GM23338 (cell line): ENCODE measurements around the gene GUCA1A. TPM values are rescaled to one million over a fixed set of nuclear protein-coding genes. Genes with fewer than 3 reads are reported as not detected.

Source experiments
- ATAC-seq: fragments of 200-7000 bp; cut with Tn5 transposase; 3 replicates; pipeline ENCODE4 v1.9.1; 2020
- DNase-seq: peaks from one replicate; pipeline ENCODE4 v3.0.0-alpha.2; 2015; ENCODE audit warnings: low spot score
- H2AFZ ChIP-seq: fragments of 200-600 bp; sonication (generic); 2 replicates; pipeline ENCODE4 v1.8.0; 2016; ENCODE audit warnings: antibody characterized with exemption, mild to moderate bottlenecking, moderate library complexity
- H3F3A ChIP-seq: fragments of 200-600 bp; sonication (generic); replicated peaks from 2 replicates; pipeline ENCODE4 v1.8.0; 2017; ENCODE audit warnings: antibody characterized with exemption, mixed run types, low read depth
- H3K27ac ChIP-seq: fragments of 200-600 bp; sonication (generic); 2 replicates; pipeline ENCODE4 v1.6.1; 2016; ENCODE audit warnings: low read depth
- H3K27me3 ChIP-seq: fragments of 200-600 bp; sonication (generic); 2 replicates; pipeline ENCODE4 v1.8.0; 2016; ENCODE audit warnings: mild to moderate bottlenecking, mixed run types, moderate library complexity; ENCODE audit not compliant: insufficient read depth
- H3K36me3 ChIP-seq: fragments of 200-600 bp; sonication (generic); 2 replicates; pipeline ENCODE4 v1.8.0; 2016; ENCODE audit warnings: mild to moderate bottlenecking; ENCODE audit not compliant: insufficient read depth
- H3K4me1 ChIP-seq: fragments of 200-600 bp; sonication (generic); 2 replicates; pipeline ENCODE4 v1.8.0; 2016; ENCODE audit warnings: mild to moderate bottlenecking, moderate library complexity; ENCODE audit not compliant: insufficient read depth
- H3K4me2 ChIP-seq: fragments of 200-600 bp; sonication (generic); 2 replicates; pipeline ENCODE4 v1.7.1; 2017; ENCODE audit warnings: mixed run types
- H3K4me3 ChIP-seq: fragments of 200-600 bp; sonication (generic); 2 replicates; pipeline ENCODE4 v1.6.1; 2016; ENCODE audit warnings: mixed run types
- H3K79me2 ChIP-seq: fragments of 200-600 bp; sonication (generic); replicated peaks from 2 replicates; pipeline ENCODE4 v1.8.0; 2017; ENCODE audit warnings: mild to moderate bottlenecking; ENCODE audit not compliant: insufficient read depth
- H3K9me2 ChIP-seq: fragments of 200-600 bp; sonication (generic); 2 replicates; pipeline ENCODE4 v1.8.0; 2017; ENCODE audit not compliant: insufficient read depth
- H4K20me1 ChIP-seq: fragments of 200-600 bp; sonication (generic); replicated peaks from 2 replicates; pipeline ENCODE4 v1.8.0; 2017; ENCODE audit warnings: mild to moderate bottlenecking; ENCODE audit not compliant: insufficient read depth
- H3K27ac Mint-ChIP-seq: 2 replicates; pipeline ENCODE4 v1.8.0; 2020; ENCODE audit warnings: inconsistent platforms, mild to moderate bottlenecking, moderate library complexity, mixed read lengths
- H3K27me3 Mint-ChIP-seq: 3 replicates; pipeline ENCODE4 v1.8.0; 2022; ENCODE audit warnings: low read depth, mild to moderate bottlenecking, moderate library complexity, mixed read lengths, inconsistent platforms; ENCODE audit not compliant: insufficient read depth, poor library complexity
- H3K36me3 Mint-ChIP-seq: 3 replicates; pipeline ENCODE4 v1.8.0; 2021; ENCODE audit warnings: low read depth, mild to moderate bottlenecking, inconsistent platforms, moderate library complexity, mixed read lengths
- H3K4me1 Mint-ChIP-seq: 3 replicates; pipeline ENCODE4 v1.8.0; 2020; ENCODE audit warnings: mild to moderate bottlenecking, inconsistent platforms, mixed read lengths
- H3K4me3 Mint-ChIP-seq: 3 replicates; pipeline ENCODE4 v1.8.0; 2021; ENCODE audit warnings: moderate library complexity, mild to moderate bottlenecking, inconsistent platforms, mixed read lengths
- H3K9me3 Mint-ChIP-seq: 3 replicates; pipeline ENCODE4 v1.8.0; 2020; ENCODE audit warnings: moderate library complexity, mild to moderate bottlenecking, inconsistent platforms, mixed read lengths
- CREB1 ChIP-seq: fragments of 250-450 bp; sonication (Bioruptor Pico); IDR thresholded peaks from 2 replicates; pipeline ENCODE4 v1.5.0; 2020; ENCODE audit warnings: low read depth, mild to moderate bottlenecking, moderate library complexity
- CTCF ChIP-seq, 2 experiments: fragments of 200-600 bp in 1 of 2; sonication (generic) in 1 of 2; conservative IDR thresholded peaks; 2 replicates each; pipeline versions ENCODE4 v1.5.1 to v1.6.1; 2016 to 2017; ENCODE audit warnings: antibody characterized with exemption in 2 of 2, low read depth in 2 of 2, mild to moderate bottlenecking in 2 of 2, moderate library complexity in 1 of 2
- ETS1 ChIP-seq: IDR thresholded peaks from 2 replicates; pipeline ENCODE4 v1.6.1; 2016; ENCODE audit warnings: antibody characterized with exemption
- EZH2 ChIP-seq: fragments of 200-600 bp; sonication (generic); IDR thresholded peaks from one replicate; pipeline ENCODE4 v1.8.0; 2017; ENCODE audit warnings: antibody characterized with exemption, mild to moderate bottlenecking, low read depth; ENCODE audit not compliant: unreplicated experiment
- EZH2phosphoT487 ChIP-seq: fragments of 200-600 bp; sonication (generic); IDR thresholded peaks from one replicate; pipeline ENCODE4 v1.8.1; 2018; ENCODE audit warnings: antibody characterized with exemption; ENCODE audit not compliant: unreplicated experiment
- POLR2AphosphoS5 ChIP-seq: IDR thresholded peaks from 2 replicates; pipeline ENCODE4 v1.6.1; 2016; ENCODE audit warnings: antibody characterized with exemption, low read depth
- STAT1 ChIP-seq: IDR thresholded peaks from one replicate; pipeline ENCODE4 v1.6.1; 2016; ENCODE audit warnings: antibody characterized with exemption; ENCODE audit not compliant: unreplicated experiment
- ZNF114 ChIP-seq: fragments of 250-450 bp; sonication (Bioruptor Pico); IDR thresholded peaks from 2 replicates; pipeline ENCODE4 v1.5.0; 2020; ENCODE audit warnings: mild to moderate bottlenecking, moderate library complexity
- polyA plus RNA-seq: library from polyadenylated mRNA; unstranded; fragments of >200 nt; fragmentation: Nextera tagmentation; extraction: Ambion mirVana; gene quantifications from 2 replicates; pipeline ENCODE4 v1.2.1, GENCODE V29; 2016
- total RNA-seq: library from RNA; depleted of rRNA; stranded (reverse); fragments of >200 nt; shearing (Covaris generic); gene quantifications from 2 replicates; pipeline ENCODE4 v1.2.3, GENCODE V29; 2014
- TF ChIP-seq, protein P1 (sequence below): fragments of 250-450 bp; sonication (Bioruptor Pico); IDR thresholded peaks from 2 replicates; pipeline ENCODE4 v1.5.0; 2020; ENCODE audit warnings: mild to moderate bottlenecking, moderate library complexity

The GUCA1A gene
- total and polyA plus RNA-seq, 2 experiments from 2014 or later, result 5.2 to 10.6 TPM

DNA sequence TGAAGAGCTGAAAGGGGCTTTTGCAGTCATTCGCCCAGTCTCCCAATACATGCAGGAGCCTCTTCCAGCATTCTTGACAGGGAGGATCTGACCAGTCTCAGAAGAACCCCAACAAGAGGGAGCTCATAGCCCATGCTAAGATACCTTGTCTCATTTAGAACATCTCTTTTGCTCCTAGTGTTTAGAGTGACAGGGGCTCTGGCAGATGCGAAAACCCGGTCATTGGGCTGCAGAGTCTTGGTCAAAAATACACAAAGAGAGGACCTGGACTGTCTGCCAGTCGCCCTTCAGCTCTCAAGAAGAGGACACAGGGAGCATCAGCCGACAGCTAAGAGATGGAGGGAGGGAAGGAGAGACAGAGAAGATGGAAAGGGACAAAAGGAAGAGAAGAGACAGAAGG lies 20.9 kb downstream of the GUCA1A start:
- Histone ChIP-seq H3K4me1 (peaks cover 6% of the 10 kb centered on the region), H2AFZ (no peak overlapping the region), H4K20me1 (no peaks in the 10 kb centered on the region), H3K27ac (peak overlapping the region; percentile 29; the same call in 1 of the 2 replicates), H3K27me3 (no peaks in the 10 kb centered on the region), H3K9me2 (no peaks in the 10 kb centered on the region; the same call in 1 of the 2 replicates), H3K4me2 (peak overlapping the region; percentile 28; the same call in 1 of the 2 replicates), H3K36me3 (no peaks in the 10 kb centered on the region), H3K79me2 (no peaks in the 10 kb centered on the region), H3K4me3 (no peak overlapping the region), H3F3A (0 out of 2 replicates have a peak, but pooled peaks cover 9% of the 10 kb centered on the region)
- peaks cover 17% of the 10 kb centered on the region for H3K4me1 Mint-ChIP-seq
- no peak overlapping the region for H3K27ac Mint-ChIP-seq
- ATAC-seq (peak; percentile 29; the same call in 2 of the 3 replicates), DNase-seq (no peak)
- no peaks in the 10 kb centered on the region for H3K9me3 Mint-ChIP-seq
- H3K27me3 Mint-ChIP-seq, result peaks cover 8% of the 10 kb centered on the region
- no peaks in the 10 kb centered on the region; the same call in 2 of the 3 replicates for H3K36me3 Mint-ChIP-seq
- TF ChIP-seq STAT1 (no peak), ZNF114 (CRISPR knock-in tag) (no peak), ETS1 (no peak), POLR2AphosphoS5 (no peak), EZH2phosphoT487 (no peak), EZH2 (no peak), CREB1 (CRISPR knock-in tag) (no peak), CTCF (conservative IDR thresholded peaks at IDR 0.05; ENCODE audit: low read depth in 2 of 2) (no peak)
- TF ChIP-seq, protein P1, sequence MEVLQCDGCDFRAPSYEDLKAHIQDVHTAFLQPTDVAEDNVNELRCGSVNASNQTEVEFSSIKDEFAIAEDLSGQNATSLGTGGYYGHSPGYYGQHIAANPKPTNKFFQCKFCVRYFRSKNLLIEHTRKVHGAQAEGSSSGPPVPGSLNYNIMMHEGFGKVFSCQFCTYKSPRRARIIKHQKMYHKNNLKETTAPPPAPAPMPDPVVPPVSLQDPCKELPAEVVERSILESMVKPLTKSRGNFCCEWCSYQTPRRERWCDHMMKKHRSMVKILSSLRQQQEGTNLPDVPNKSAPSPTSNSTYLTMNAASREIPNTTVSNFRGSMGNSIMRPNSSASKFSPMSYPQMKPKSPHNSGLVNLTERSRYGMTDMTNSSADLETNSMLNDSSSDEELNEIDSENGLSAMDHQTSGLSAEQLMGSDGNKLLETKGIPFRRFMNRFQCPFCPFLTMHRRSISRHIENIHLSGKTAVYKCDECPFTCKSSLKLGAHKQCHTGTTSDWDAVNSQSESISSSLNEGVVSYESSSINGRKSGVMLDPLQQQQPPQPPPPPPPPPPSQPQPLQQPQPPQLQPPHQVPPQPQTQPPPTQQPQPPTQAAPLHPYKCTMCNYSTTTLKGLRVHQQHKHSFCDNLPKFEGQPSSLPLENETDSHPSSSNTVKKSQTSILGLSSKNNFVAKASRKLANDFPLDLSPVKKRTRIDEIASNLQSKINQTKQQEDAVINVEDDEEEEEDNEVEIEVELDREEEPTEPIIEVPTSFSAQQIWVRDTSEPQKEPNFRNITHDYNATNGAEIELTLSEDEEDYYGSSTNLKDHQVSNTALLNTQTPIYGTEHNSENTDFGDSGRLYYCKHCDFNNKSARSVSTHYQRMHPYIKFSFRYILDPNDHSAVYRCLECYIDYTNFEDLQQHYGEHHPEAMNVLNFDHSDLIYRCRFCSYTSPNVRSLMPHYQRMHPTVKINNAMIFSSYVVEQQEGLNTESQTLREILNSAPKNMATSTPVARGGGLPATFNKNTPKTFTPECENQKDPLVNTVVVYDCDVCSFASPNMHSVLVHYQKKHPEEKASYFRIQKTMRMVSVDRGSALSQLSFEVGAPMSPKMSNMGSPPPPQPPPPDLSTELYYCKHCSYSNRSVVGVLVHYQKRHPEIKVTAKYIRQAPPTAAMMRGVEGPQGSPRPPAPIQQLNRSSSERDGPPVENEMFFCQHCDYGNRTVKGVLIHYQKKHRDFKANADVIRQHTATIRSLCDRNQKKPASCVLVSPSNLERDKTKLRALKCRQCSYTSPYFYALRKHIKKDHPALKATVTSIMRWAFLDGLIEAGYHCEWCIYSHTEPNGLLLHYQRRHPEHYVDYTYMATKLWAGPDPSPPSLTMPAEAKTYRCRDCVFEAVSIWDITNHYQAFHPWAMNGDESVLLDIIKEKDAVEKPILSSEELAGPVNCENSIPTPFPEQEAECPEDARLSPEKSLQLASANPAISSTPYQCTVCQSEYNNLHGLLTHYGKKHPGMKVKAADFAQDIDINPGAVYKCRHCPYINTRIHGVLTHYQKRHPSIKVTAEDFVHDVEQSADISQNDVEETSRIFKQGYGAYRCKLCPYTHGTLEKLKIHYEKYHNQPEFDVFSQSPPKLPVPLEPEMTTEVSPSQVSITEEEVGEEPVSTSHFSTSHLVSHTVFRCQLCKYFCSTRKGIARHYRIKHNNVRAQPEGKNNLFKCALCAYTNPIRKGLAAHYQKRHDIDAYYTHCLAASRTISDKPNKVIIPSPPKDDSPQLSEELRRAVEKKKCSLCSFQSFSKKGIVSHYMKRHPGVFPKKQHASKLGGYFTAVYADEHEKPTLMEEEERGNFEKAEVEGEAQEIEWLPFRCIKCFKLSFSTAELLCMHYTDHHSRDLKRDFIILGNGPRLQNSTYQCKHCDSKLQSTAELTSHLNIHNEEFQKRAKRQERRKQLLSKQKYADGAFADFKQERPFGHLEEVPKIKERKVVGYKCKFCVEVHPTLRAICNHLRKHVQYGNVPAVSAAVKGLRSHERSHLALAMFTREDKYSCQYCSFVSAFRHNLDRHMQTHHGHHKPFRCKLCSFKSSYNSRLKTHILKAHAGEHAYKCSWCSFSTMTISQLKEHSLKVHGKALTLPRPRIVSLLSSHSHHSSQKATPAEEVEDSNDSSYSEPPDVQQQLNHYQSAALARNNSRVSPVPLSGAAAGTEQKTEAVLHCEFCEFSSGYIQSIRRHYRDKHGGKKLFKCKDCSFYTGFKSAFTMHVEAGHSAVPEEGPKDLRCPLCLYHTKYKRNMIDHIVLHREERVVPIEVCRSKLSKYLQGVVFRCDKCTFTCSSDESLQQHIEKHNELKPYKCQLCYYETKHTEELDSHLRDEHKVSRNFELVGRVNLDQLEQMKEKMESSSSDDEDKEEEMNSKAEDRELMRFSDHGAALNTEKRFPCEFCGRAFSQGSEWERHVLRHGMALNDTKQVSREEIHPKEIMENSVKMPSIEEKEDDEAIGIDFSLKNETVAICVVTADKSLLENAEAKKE (CRISPR knock-in tag), result no peak
- H3K4me3 Mint-ChIP-seq, result no peak overlapping the region
